ENCODE data around the gene LGALS4.
A peak's percentile ranks its signal among the peaks of the same experiment; 100 is the strongest.
"Not testable (repeated sequence)": the region's sequence is repeated elsewhere in the genome, so short reads cannot be mapped to it uniquely, and the experiment has no call there.

Gene LGALS4

GRCh38 chr19:38782212-38782611 lies 30.5 kb downstream of the LGALS4 start:
- ATAC-seq; H3K36me3 Mint-ChIP-seq; DNase-seq (ENCODE audit: low spot score in 2 of 2); H3K4me1 Mint-ChIP-seq; H3K9me3 Mint-ChIP-seq; H3K27ac Mint-ChIP-seq; H3K4me3 Mint-ChIP-seq: not testable (repeated sequence)

GRCh38 chr19:38781058-38781457 lies 31.7 kb downstream of the LGALS4 start:
- H3K27ac Mint-ChIP-seq = no peak overlapping the region
- DNase-seq (ENCODE audit: low spot score in 2 of 2) = no peak
- H3K4me3 Mint-ChIP-seq = no peak overlapping the region
- H3K36me3 Mint-ChIP-seq = no peaks in the 10 kb centered on the region
- ATAC-seq = no peak
- no peaks in the 10 kb centered on the region for H3K4me1 Mint-ChIP-seq
- no peaks in the 10 kb centered on the region for H3K9me3 Mint-ChIP-seq

DNA sequence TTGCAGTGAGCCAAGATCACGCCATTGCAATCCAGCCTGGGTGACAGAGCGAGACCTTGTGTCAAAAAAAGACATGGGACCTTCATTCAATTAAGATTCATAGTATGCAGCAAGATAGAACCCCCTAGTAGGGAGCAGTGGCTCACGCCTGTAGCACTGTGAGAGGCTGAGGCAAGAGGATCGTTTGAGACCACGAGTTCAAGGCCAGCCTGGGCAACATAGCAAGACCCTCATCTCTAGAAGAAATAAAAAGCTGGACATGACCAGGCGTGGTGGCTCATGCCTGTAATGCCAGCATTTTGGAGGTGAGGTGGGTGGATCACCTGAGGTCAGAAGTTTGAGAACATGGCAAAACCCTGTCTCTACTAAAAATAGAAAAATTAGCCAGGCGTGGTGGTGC lies 32.3 kb downstream of the LGALS4 start:
- no peak overlapping the region for H3K27ac Mint-ChIP-seq
- ATAC-seq = no peak
- no peaks in the 10 kb centered on the region for H3K9me3 Mint-ChIP-seq

DNA sequence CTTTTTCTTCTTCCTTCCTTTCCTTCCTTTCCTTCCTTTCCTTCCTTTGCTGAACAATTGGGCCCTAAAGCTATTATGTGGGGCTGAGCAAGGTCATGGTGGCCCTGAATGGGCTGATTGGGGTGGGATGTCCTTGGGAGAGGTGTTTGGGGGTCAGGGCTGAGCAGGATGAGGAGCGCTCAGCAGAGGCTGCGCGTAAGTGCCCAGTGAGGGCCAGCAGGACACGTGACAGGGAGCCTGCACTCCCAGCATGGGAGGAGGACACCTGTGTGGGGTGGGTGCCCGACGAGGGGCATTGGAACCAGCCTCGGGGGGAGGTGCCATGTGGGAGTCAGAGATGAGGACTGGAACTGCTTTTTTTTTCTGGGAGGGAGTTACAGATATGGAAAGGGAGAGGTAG lies 34.0 kb downstream of the LGALS4 start:
- Mint-ChIP-seq H3K27ac (no peak overlapping the region), H3K4me1 (no peaks in the 10 kb centered on the region), H3K36me3 (no peaks in the 10 kb centered on the region), H3K9me3 (no peaks in the 10 kb centered on the region), H3K4me3 (no peak overlapping the region)
- ATAC-seq = no peak
- DNase-seq (ENCODE audit: low spot score in 2 of 2) = no peak

More for the DNA sequence above, 32.3 kb downstream of the LGALS4 start:
- Mint-ChIP-seq H3K4me3 (no peak overlapping the region), H3K4me1 (no peaks in the 10 kb centered on the region), H3K36me3 (no peaks in the 10 kb centered on the region)
- no peak for DNase-seq (ENCODE audit: low spot score in 2 of 2)

DNA sequence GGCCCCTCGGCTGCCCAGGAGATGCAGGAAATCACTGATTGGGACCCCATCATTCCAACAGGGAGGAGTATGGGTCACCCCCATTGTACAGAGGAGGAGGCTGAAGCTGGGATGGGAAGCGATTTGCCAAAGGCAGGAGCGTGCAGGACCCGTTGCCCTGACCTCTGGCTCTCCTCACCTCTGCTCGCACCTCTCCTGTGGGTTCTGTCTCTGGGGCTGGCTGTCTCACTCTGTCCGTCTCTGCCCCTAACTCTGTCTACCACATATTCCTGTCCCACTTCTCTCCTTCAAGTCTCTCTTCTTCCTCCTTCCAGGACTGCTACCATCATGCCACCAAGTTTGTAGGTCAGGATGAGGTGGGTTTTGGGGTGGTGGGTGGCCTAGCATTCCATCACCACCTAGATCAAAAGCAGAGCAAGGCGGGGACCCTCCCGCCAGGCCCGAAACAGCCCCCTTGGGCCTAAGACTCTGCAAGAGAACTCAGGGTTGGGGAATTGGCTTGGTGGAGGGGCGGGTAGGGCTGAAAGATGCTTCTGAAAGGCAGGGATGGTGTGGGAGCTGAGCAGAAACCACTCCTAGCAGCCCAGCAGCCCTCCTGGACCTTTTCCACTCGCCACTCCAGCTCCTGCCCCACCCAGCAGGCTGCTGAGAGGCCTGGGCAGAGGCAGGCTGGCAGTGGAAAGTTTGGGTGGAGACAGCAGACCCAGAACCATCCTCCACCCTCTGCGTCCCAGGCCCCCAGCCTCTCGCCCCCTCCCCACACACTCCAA lies 38.4 kb downstream of the LGALS4 start:
- H3K27ac Mint-ChIP-seq = peak overlapping the region; percentile 59
- no peak overlapping the region for H3K4me3 Mint-ChIP-seq
- ATAC-seq = no peak

DNA sequence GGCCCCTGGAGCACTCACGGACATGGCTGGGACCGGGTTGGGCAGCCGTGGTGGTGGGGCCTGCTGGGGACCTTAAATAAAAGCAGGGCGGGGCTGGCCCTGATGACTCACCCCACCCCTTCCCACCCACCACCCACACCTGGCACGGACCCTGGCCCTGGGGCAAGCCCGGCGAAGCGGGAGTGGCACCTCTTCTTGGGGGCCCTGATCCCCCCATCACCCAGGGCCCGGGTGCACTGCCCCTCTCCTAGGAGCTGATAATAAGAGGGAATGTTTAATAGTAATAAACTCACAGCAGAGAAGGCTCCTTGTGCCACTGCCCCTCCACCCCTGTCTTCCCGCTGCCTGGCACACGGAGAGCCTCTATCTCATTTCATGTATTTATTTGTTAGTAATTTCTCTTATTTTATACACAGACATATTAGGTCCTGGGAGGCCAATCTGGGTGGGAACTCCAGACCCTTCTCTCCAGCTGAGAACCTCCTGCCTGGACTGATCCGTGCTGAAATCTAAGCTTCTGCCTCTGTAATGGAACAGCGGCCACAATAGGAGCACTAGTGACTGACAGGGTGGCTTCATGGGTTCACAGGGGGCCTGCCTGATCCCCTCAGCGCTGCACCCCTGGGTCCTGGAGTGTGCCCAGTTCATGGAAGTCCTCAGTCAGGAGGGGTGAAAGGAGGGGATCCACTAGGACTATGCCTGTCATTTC lies 39.1 kb downstream of the LGALS4 start, which contains the start of gene LGALS7:
Gene LGALS7 (minus strand): TSS at position 49 of the 709 bp plus-strand sequence. CDS start 25 bp downstream, at position 24.
- Mint-ChIP-seq H3K9me3 (no peaks in the 10 kb centered on the region), H3K4me3 (no peak within 1 kb of the TSS), H3K36me3 (no peaks in the 10 kb centered on the region), H3K4me1 (peaks cover 7% of the 10 kb centered on the region), H3K27ac (no peak within 1 kb of the TSS)
- ATAC-seq = no peak
- DNase-seq (ENCODE audit: low spot score in 2 of 2) = no peak

More for the DNA sequence above, 38.4 kb downstream of the LGALS4 start:
- Mint-ChIP-seq H3K4me1 (peaks cover 5% of the 10 kb centered on the region), H3K9me3 (no peaks in the 10 kb centered on the region), H3K36me3 (no peaks in the 10 kb centered on the region)
- no peak for DNase-seq (ENCODE audit: low spot score in 2 of 2)

GRCh38 chr19:38771569-38771968 lies 41.2 kb downstream of the LGALS4 start:
- not testable (repeated sequence) for H3K9me3 Mint-ChIP-seq; ATAC-seq; H3K36me3 Mint-ChIP-seq; H3K4me3 Mint-ChIP-seq; H3K4me1 Mint-ChIP-seq; H3K27ac Mint-ChIP-seq; DNase-seq (ENCODE audit: low spot score in 2 of 2)

GRCh38 chr19:38770949-38771275 lies 41.8 kb downstream of the LGALS4 start:
- DNase-seq (ENCODE audit: low spot score in 2 of 2); H3K4me1 Mint-ChIP-seq; H3K27ac Mint-ChIP-seq; H3K36me3 Mint-ChIP-seq; H3K9me3 Mint-ChIP-seq; H3K4me3 Mint-ChIP-seq: not testable (repeated sequence)
- ATAC-seq = peak; percentile 87

GRCh38 chr19:38770228-38770948 lies 42.4 kb downstream of the LGALS4 start:
- not testable (repeated sequence) for H3K4me1 Mint-ChIP-seq; H3K27ac Mint-ChIP-seq; DNase-seq (ENCODE audit: low spot score in 2 of 2); H3K9me3 Mint-ChIP-seq; H3K36me3 Mint-ChIP-seq
- peak; percentile 26 for ATAC-seq
- H3K4me3 Mint-ChIP-seq = peak overlapping the region; percentile 64

DNA sequence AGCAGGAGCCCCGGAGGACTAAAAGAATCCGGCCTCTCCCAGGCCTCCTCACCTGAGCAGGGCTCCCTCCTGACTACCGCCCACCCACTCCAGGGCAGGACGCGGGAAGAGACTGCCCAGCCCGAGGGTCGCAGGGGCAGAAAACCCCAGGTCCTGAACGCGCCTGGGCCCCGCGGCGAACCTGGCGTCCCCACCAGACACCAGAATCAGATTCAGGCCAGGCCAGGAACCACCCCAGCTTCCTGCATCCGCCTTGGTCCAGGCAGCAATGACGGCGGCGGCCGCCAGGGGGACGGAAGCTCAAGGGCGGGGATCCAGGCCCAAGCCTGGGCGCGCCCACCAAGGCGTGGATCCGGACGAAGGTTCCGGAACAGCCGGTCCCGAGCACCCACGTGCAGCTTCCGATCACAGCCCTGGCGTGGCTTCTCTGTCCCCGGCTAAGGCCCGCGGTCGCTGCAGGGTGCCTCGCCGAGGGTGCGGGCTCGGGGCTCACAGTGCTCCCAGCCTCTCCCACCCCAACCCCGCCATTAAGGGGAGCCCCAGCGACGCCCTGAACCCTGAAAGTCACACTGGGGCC lies 43.0 kb downstream of the LGALS4 start:
- peak; percentile 86 for ATAC-seq
- H3K4me1 Mint-ChIP-seq = peaks cover 7% of the 10 kb centered on the region
- H3K27ac Mint-ChIP-seq = peak overlapping the region; percentile 88
- H3K9me3 Mint-ChIP-seq = no peaks in the 10 kb centered on the region
- peak; percentile 93 to 97 for DNase-seq (ENCODE audit: low spot score in 2 of 2)
- H3K4me3 Mint-ChIP-seq = peak overlapping the region; percentile 64
- no peaks in the 10 kb centered on the region for H3K36me3 Mint-ChIP-seq

GRCh38 chr19:38766276-38767047 lies 46.3 kb downstream of the LGALS4 start:
- no peak for ATAC-seq
- Mint-ChIP-seq H3K4me1 (peaks cover 7% of the 10 kb centered on the region), H3K27ac (no peak overlapping the region), H3K36me3 (no peaks in the 10 kb centered on the region), H3K9me3 (no peaks in the 10 kb centered on the region), H3K4me3 (no peak overlapping the region)
- no peak for DNase-seq (ENCODE audit: low spot score in 2 of 2)

- Mint-ChIP-seq H3K4me1 (peaks cover 7% of the 10 kb centered on the region), H3K4me3 (no peak overlapping the region), H3K36me3 (no peaks in the 10 kb centered on the region), H3K27ac (no peak overlapping the region), H3K9me3 (no peaks in the 10 kb centered on the region)
- DNase-seq (ENCODE audit: low spot score in 2 of 2) (no peak), ATAC-seq (no peak)
These were observed 47.5 kb downstream of the LGALS4 start for GRCh38 chr19:38765214-38765613.

- Mint-ChIP-seq H3K4me1 (no peaks in the 10 kb centered on the region), H3K36me3 (no peaks in the 10 kb centered on the region), H3K9me3 (no peaks in the 10 kb centered on the region), H3K4me3 (no peak overlapping the region), H3K27ac (no peak overlapping the region)
- DNase-seq (ENCODE audit: low spot score in 2 of 2) = no peak
- no peak for ATAC-seq
These were observed 48.9 kb downstream of the LGALS4 start for GRCh38 chr19:38763795-38764220.

DNA sequence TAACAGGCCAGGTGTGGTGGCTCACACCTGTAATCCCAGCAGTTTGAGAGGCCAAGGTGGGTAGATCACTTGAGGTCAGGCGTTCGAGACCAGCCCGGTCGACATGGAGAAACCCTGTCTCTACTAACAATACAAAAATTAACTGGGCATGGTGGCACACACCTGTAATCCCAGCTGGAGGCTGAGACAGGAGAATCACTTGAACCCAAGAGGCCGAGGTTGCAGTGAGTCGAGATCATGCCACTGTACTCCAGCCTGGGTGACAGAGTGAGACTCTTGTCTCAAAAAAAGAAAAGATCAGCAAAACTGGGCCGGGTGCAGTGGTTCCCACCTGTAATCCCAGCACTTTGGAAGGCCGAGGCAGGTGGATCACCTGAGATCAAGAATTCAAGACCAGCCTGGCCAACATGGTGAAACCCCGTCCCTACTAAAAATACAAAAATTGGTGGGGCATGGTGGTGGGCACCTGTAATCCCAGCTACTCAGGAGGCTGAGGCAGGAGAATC lies 50.8 kb downstream of the LGALS4 start:
- H3K27ac Mint-ChIP-seq; H3K4me3 Mint-ChIP-seq; H3K36me3 Mint-ChIP-seq; H3K4me1 Mint-ChIP-seq; DNase-seq (ENCODE audit: low spot score in 2 of 2); H3K9me3 Mint-ChIP-seq; ATAC-seq: not testable (repeated sequence)
